Liver (tissue), 9 donors: Measurements from ENCODE around the gene CLIP4. TPM values are rescaled to one million over a fixed set of nuclear protein-coding genes. Genes with fewer than 3 reads are reported as not detected.

Experiments used
- DNase-seq: peaks from one replicate; pipeline ENCODE4 v3.0.0-alpha.2; 2017; ENCODE audit warnings: low spot score
- H3K27ac ChIP-seq, 2 donors: one replicate each; pipeline ENCODE4 v1.7.0; 2013; ENCODE audit warnings: inconsistent platforms in 2 of 2, low read length in 2 of 2, control low read depth in 1 of 2, low read depth in 1 of 2, mild to moderate bottlenecking in 1 of 2
- H3K27me3 ChIP-seq, 4 donors: one replicate each; pipeline versions ENCODE4 v1.6.1 to v1.7.0; 2013; ENCODE audit warnings: low read length in 3 of 4, inconsistent platforms in 1 of 4, mild to moderate bottlenecking in 1 of 4, moderate library complexity in 1 of 4; ENCODE audit not compliant: control insufficient read depth in 4 of 4, insufficient read depth in 4 of 4
- H3K36me3 ChIP-seq, 4 donors: one replicate each; pipeline versions ENCODE4 v1.6.1 to v1.7.0; 2013; ENCODE audit warnings: low read length in 3 of 4, mild to moderate bottlenecking in 3 of 4, low read depth in 1 of 4, moderate library complexity in 1 of 4; ENCODE audit not compliant: control insufficient read depth in 4 of 4, insufficient read depth in 3 of 4
- H3K4me1 ChIP-seq, 4 donors: one replicate each; pipeline versions ENCODE4 v1.6.1 to v1.7.0; 2013; ENCODE audit warnings: low read length in 3 of 4, mild to moderate bottlenecking in 3 of 4, moderate library complexity in 1 of 4; ENCODE audit not compliant: control insufficient read depth in 4 of 4, insufficient read depth in 4 of 4
- H3K4me3 ChIP-seq, 3 donors: one replicate each; pipeline versions ENCODE4 v1.6.1 to v1.7.0; 2013; ENCODE audit warnings: low read length in 3 of 3, control low read depth in 1 of 3, low read depth in 1 of 3, mild to moderate bottlenecking in 1 of 3
- H3K9ac ChIP-seq, 2 donors: one replicate each; pipeline ENCODE4 v1.7.0; 2013; ENCODE audit warnings: low read length in 2 of 2, mild to moderate bottlenecking in 2 of 2, moderate library complexity in 2 of 2, control low read depth in 1 of 2, low read depth in 1 of 2
- H3K9me3 ChIP-seq, 4 donors: one replicate each; pipeline versions ENCODE4 v1.6.1 to v1.7.0; 2013; ENCODE audit warnings: low read length in 3 of 4; ENCODE audit not compliant: control insufficient read depth in 4 of 4
- ATF3 ChIP-seq: IDR thresholded peaks from 2 replicates; pipeline ENCODE4 v1.6.1; 2016; ENCODE audit warnings: antibody characterized with exemption
- CTCF ChIP-seq: fragments of 150-350 bp; IDR thresholded peaks from 2 replicates; pipeline ENCODE4 v1.5.1; 2017; ENCODE audit warnings: improper control_type of control experiment, low read depth, low read length; ENCODE audit not compliant: missing input control
- EGR1 ChIP-seq, 2 donors: IDR thresholded peaks; 2 replicates each; pipeline ENCODE4 v1.6.1; 2016 to 2018; ENCODE audit warnings: antibody characterized with exemption in 2 of 2, low read depth in 2 of 2
- FOXA1 ChIP-seq: IDR thresholded peaks from 2 replicates; pipeline ENCODE4 v1.6.1; 2016; ENCODE audit warnings: antibody characterized with exemption
- FOXA2 ChIP-seq: IDR thresholded peaks from 2 replicates; pipeline ENCODE4 v1.6.1; 2016; ENCODE audit warnings: antibody characterized with exemption
- GABPA ChIP-seq, 2 donors: IDR thresholded peaks in 1 of 2; conservative IDR thresholded peaks in 1 of 2; 2 replicates each; pipeline ENCODE4 v1.6.1; 2016; ENCODE audit warnings: antibody characterized with exemption in 2 of 2, mild to moderate bottlenecking in 1 of 2, moderate library complexity in 1 of 2
- HNF4A ChIP-seq, 2 donors: conservative IDR thresholded peaks; 2 replicates each; pipeline ENCODE4 v1.6.1; 2016; ENCODE audit warnings: antibody characterized with exemption in 2 of 2, mild to moderate bottlenecking in 2 of 2
- HNF4G ChIP-seq: IDR thresholded peaks from 2 replicates; pipeline ENCODE4 v1.6.1; 2016; ENCODE audit warnings: antibody characterized with exemption
- JUND ChIP-seq, 2 donors: IDR thresholded peaks; 2 replicates each; pipeline ENCODE4 v1.6.1; 2016; ENCODE audit warnings: antibody characterized with exemption in 2 of 2
- MAX ChIP-seq: IDR thresholded peaks from 2 replicates; pipeline ENCODE4 v1.6.1; 2016; ENCODE audit warnings: antibody characterized with exemption
- NR2F2 ChIP-seq: IDR thresholded peaks from 2 replicates; pipeline ENCODE4 v1.6.1; 2016; ENCODE audit warnings: antibody characterized with exemption
- RAD21 ChIP-seq, 2 donors: IDR thresholded peaks; 2 replicates each; pipeline ENCODE4 v1.6.1; 2016; ENCODE audit warnings: antibody characterized with exemption in 2 of 2, mild to moderate bottlenecking in 2 of 2
- REST ChIP-seq: IDR thresholded peaks from 2 replicates; pipeline ENCODE4 v1.6.1; 2016; ENCODE audit warnings: antibody characterized with exemption, mild to moderate bottlenecking
- RXRA ChIP-seq, 2 donors: IDR thresholded peaks; 2 replicates each; pipeline ENCODE4 v1.6.1; 2017 to 2018; ENCODE audit warnings: antibody characterized with exemption in 2 of 2, mild to moderate bottlenecking in 1 of 2
- SP1 ChIP-seq: IDR thresholded peaks from 2 replicates; pipeline ENCODE4 v1.6.1; 2018; ENCODE audit warnings: antibody characterized with exemption, mild to moderate bottlenecking
- TAF1 ChIP-seq: conservative IDR thresholded peaks from 2 replicates; pipeline ENCODE4 v1.6.1; 2016; ENCODE audit warnings: antibody characterized with exemption, mild to moderate bottlenecking
- YY1 ChIP-seq: IDR thresholded peaks from 2 replicates; pipeline ENCODE4 v1.6.1; 2016; ENCODE audit warnings: antibody characterized with exemption, mild to moderate bottlenecking
- ZBTB33 ChIP-seq: IDR thresholded peaks from 2 replicates; pipeline ENCODE4 v1.6.1; 2016; ENCODE audit warnings: antibody characterized with exemption
- WGBS: extraction: QIAGEN DNeasy Blood & Tissue Kit; methylation state at CpG from one replicate; pipeline ENCODE4 v1.1.7; 2013; 5-methylcytosine and 5-hydroxymethylcytosine counted together
- polyA plus RNA-seq, 2 donors: library from polyadenylated mRNA; stranded (reverse) in 1 of 2; unstranded in 1 of 2; fragments of 200-250 nt in 1 of 2; fragments of >200 nt in 1 of 2; fragmentation: Nextera tagmentation in 1 of 2; extraction: Ambion mirVana in 1 of 2; gene quantifications; one replicate each; pipeline versions ENCODE4 v1.2.1 to v1.2.3, GENCODE V29; 2013 to 2015
- total RNA-seq, 2 donors: library from RNA; depleted of rRNA; stranded (reverse); fragments of >200 nt; gene quantifications; one replicate each; pipeline ENCODE4 v1.2.3, GENCODE V29; 2014
- donor health status: healthy.
- donor health status: healthy.
- donor health status: healthy.
- donor health status: healthy.
- donor health status: healthy.

Gene CLIP4
- total and polyA plus RNA-seq, 4 donors = 1.3 to 6.7 (median 3.2) TPM

- DNase-seq = no peak
- H3K36me3 ChIP-seq = no peaks in the 10 kb centered on the region
- H3K4me3 ChIP-seq = no peak overlapping the region
- no peaks in the 10 kb centered on the region for H3K27me3 ChIP-seq
- no peak for TF ChIP-seq EGR1 (IDR thresholded peaks at IDR 0.05; ENCODE audit: low read depth in 2 of 2)
- no peaks in the 10 kb centered on the region for H3K4me1 ChIP-seq
- 93% methylated on average over 14 of the region's 14 CpGs for WGBS
- H3K9me3 ChIP-seq = no peaks in the 10 kb centered on the region
- no peak overlapping the region for H3K9ac ChIP-seq
- H3K27ac ChIP-seq = no peak overlapping the region
These were observed 116.8 kb downstream of the CLIP4 start for GRCh38 chr2:29232041-29232440.

- no peaks in the 10 kb centered on the region for H3K9me3 ChIP-seq
- no peaks in the 10 kb centered on the region for H3K36me3 ChIP-seq
- H3K4me3 ChIP-seq = no peak overlapping the region
- TF ChIP-seq HNF4A (conservative IDR thresholded peaks at IDR 0.05) (no peak), RAD21 (IDR thresholded peaks at IDR 0.05) (no peak), GABPA (IDR thresholded peaks at IDR 0.05 in 1 of 2, conservative IDR thresholded peaks at IDR 0.05 in 1 of 2) (no peak), EGR1 (IDR thresholded peaks at IDR 0.05; ENCODE audit: low read depth in 2 of 2) (no peak), ZBTB33 (no peak), NR2F2 (no peak), TAF1 (no peak), CTCF (no peak), YY1 (no peak), FOXA2 (no peak), JUND (IDR thresholded peaks at IDR 0.05) (no peak), HNF4G (no peak), ATF3 (no peak)
- no peak overlapping the region for H3K9ac ChIP-seq
- no peaks in the 10 kb centered on the region for H3K4me1 ChIP-seq
- WGBS = 57% methylated on average over 6 of the region's 6 CpGs
- no peak overlapping the region for H3K27ac ChIP-seq
- no peaks in the 10 kb centered on the region for H3K27me3 ChIP-seq
- no peak for DNase-seq
These were observed 118.2 kb downstream of the CLIP4 start for GRCh38 chr2:29233428-29233827.

GRCh38 chr2:29235411-29235810 is 120.2 kb downstream of the CLIP4 start:
- H3K27ac ChIP-seq = no peak overlapping the region
- no peaks in the 10 kb centered on the region for H3K9me3 ChIP-seq
- H3K4me1 ChIP-seq = no peaks in the 10 kb centered on the region
- H3K9ac ChIP-seq = no peak overlapping the region
- no peak overlapping the region for H3K4me3 ChIP-seq
- H3K36me3 ChIP-seq = no peaks in the 10 kb centered on the region
- no peak for DNase-seq
- H3K27me3 ChIP-seq = peaks cover 0 to 3% (median 0%) of the 10 kb centered on the region in 4 donors
- 63% methylated on average over 3 of the region's 3 CpGs for WGBS
- TF ChIP-seq GABPA (IDR thresholded peaks at IDR 0.05 in 1 of 2, conservative IDR thresholded peaks at IDR 0.05 in 1 of 2) (no peak), NR2F2 (no peak), FOXA2 (no peak), FOXA1 (no peak), RXRA (IDR thresholded peaks at IDR 0.05) (no peak), REST (no peak), SP1 (no peak), HNF4G (no peak), MAX (no peak), YY1 (no peak), ZBTB33 (no peak)
